Stimulated activated CD8-positive, alpha-beta memory T cell treated with anti-CD3 and anti-CD28 coated beads, Interleukin-7, amount 100 ng/mL, for 1 hour (primary cell): Measurements from ENCODE around the gene PELI3.

Experiments
- DNase-seq, 2 donors: peaks; one replicate each; pipeline ENCODE4 v3.0.0-alpha.2; 2020; ENCODE audit warnings: low read depth in 2 of 2

PELI3 gene

GRCh38 chr11:66475349-66476172, 8.9 kb downstream of the PELI3 start:
- DNase-seq: no peak

- no peak for DNase-seq
Measured at GRCh38 chr11:66476173-66476840, 9.6 kb downstream of the PELI3 start.

GRCh38 chr11:66476841-66477251, 10.1 kb downstream of the PELI3 start:
- DNase-seq: no peak

- DNase-seq: no peak
Measured at GRCh38 chr11:66477263-66478201, 10.8 kb downstream of the PELI3 start.

GRCh38 chr11:66478729-66479393, 12.2 kb downstream of the PELI3 start:
- no peak for DNase-seq

- DNase-seq: no peak
Measured at GRCh38 chr11:66479394-66480116, 12.8 kb downstream of the PELI3 start.

- DNase-seq: peak; percentile 88 to 89
Measured at GRCh38 chr11:66480117-66480938, 13.6 kb downstream of the PELI3 start, which contains the start of gene DPP3. Gene DPP3 (plus strand): TSS chr11:66480434. CDS start chr11:66482201, 1,767 bp downstream.

- DNase-seq: no peak
Measured at GRCh38 chr11:66484806-66485380, 18.2 kb downstream of the PELI3 start.

GRCh38 chr11:66488957-66489356, 22.3 kb downstream of the PELI3 start:
- DNase-seq: no peak

GRCh38 chr11:66489636-66490035, 22.9 kb downstream of the PELI3 start:
- no peak for DNase-seq

GRCh38 chr11:66491315-66491935, 24.7 kb downstream of the PELI3 start:
- DNase-seq: no peak

- no peak for DNase-seq
Measured at GRCh38 chr11:66492161-66492865, 25.6 kb downstream of the PELI3 start.

GRCh38 chr11:66493130-66493529, 26.4 kb downstream of the PELI3 start:
- DNase-seq: no peak

- no peak for DNase-seq
Measured at GRCh38 chr11:66494458-66494857, 27.8 kb downstream of the PELI3 start.

- DNase-seq: no peak
Measured at GRCh38 chr11:66494935-66495334, 28.2 kb downstream of the PELI3 start.

GRCh38 chr11:66495401-66495854, 28.7 kb downstream of the PELI3 start:
- no peak for DNase-seq

GRCh38 chr11:66497206-66497605, 30.5 kb downstream of the PELI3 start:
- no peak for DNase-seq

GRCh38 chr11:66498506-66498905, 31.8 kb downstream of the PELI3 start:
- DNase-seq: no peak
